Left lobe of liver (tissue), 2 donors: ENCODE measurements around the gene FAM124A. TPM values are rescaled to one million over a fixed set of nuclear protein-coding genes. Genes with fewer than 3 reads are reported as not detected.
A peak's percentile ranks its signal among the peaks of the same experiment; 100 is the strongest.
"Not testable (repeated sequence)": the region's sequence is repeated elsewhere in the genome, so short reads cannot be mapped to it uniquely, and the experiment has no call there.

Experiments used
- ATAC-seq: fragments of 200-7000 bp; cut with Tn5 transposase; one replicate; pipeline ENCODE4 v1.9.1; 2020; ENCODE audit warnings: mild to moderate bottlenecking, moderate library complexity
- DNase-seq: peaks from one replicate; pipeline ENCODE4 v3.0.0-alpha.2; 2020; ENCODE audit warnings: low spot score
- total RNA-seq: library from RNA; stranded (reverse); gene quantifications from one replicate; pipeline ENCODE4 v1.2.1, GENCODE V29; 2021
- donor health status: DM: no; HTN: no; CAD: no; lungs with moderate emphysema.
- donor health status: DM: no; HTN: yes; CAD: no.

The FAM124A gene
- total RNA-seq, 1 donor from 2014 or later: 0.50 TPM

- no peak for DNase-seq
- no peak for ATAC-seq
Measured at GRCh38 chr13:51266642-51267041, 44.4 kb downstream of the FAM124A start.

- DNase-seq: peak; percentile 10
- no peak for ATAC-seq
Measured at GRCh38 chr13:51267622-51268021, 45.4 kb downstream of the FAM124A start.

- ATAC-seq (no peak), DNase-seq (no peak)
Measured at GRCh38 chr13:51269039-51269438, 46.8 kb downstream of the FAM124A start.

- ATAC-seq (no peak), DNase-seq (no peak)
Measured at GRCh38 chr13:51270623-51271415, 48.6 kb downstream of the FAM124A start.

- DNase-seq (peak; percentile 12), ATAC-seq (no peak)
Measured at GRCh38 chr13:51271528-51272085, 49.4 kb downstream of the FAM124A start.

GRCh38 chr13:51275101-51275500 is 52.9 kb downstream of the FAM124A start:
- no peak for ATAC-seq
- peak; percentile 10 for DNase-seq

GRCh38 chr13:51276636-51277035 is 54.4 kb downstream of the FAM124A start:
- ATAC-seq (peak; percentile 64), DNase-seq (peak; percentile 33)

GRCh38 chr13:51277928-51278327 is 55.7 kb downstream of the FAM124A start:
- DNase-seq (peak; percentile 2), ATAC-seq (no peak)

GRCh38 chr13:51278426-51279130 is 56.4 kb downstream of the FAM124A start:
- ATAC-seq: no peak

GRCh38 chr13:51280379-51280940 is 58.3 kb downstream of the FAM124A start:
- no peak for DNase-seq
- no peak for ATAC-seq

More at GRCh38 chr13:51278426-51279130, 56.4 kb downstream of the FAM124A start:
- DNase-seq: peak; percentile 1

- ATAC-seq (peak; percentile 81), DNase-seq (peak; percentile 55)
Measured at GRCh38 chr13:51282322-51282721, 60.1 kb downstream of the FAM124A start.

GRCh38 chr13:51282923-51283322 is 60.7 kb downstream of the FAM124A start:
- ATAC-seq, DNase-seq: not testable (repeated sequence)

- no peak for DNase-seq
- no peak for ATAC-seq
Measured at GRCh38 chr13:51283371-51283770, 61.2 kb downstream of the FAM124A start.

GRCh38 chr13:51284339-51284738 is 62.1 kb downstream of the FAM124A start:
- no peak for ATAC-seq
- DNase-seq: no peak

- ATAC-seq (peak; percentile 95), DNase-seq (peak; percentile 82)
Measured at GRCh38 chr13:51286135-51287002, 64.2 kb downstream of the FAM124A start.

- no peak for ATAC-seq
Measured at GRCh38 chr13:51287758-51288157, 65.6 kb downstream of the FAM124A start.

GRCh38 chr13:51288254-51288653 is 66.1 kb downstream of the FAM124A start:
- ATAC-seq: not testable (repeated sequence)
- peak; percentile 26 for DNase-seq

More at GRCh38 chr13:51287758-51288157, 65.6 kb downstream of the FAM124A start:
- DNase-seq: peak; percentile 21

- DNase-seq (no peak), ATAC-seq (no peak)
Measured at GRCh38 chr13:51291341-51291740, 69.1 kb downstream of the FAM124A start.

- ATAC-seq (no peak), DNase-seq (no peak)
Measured at GRCh38 chr13:51292000-51292565, 69.9 kb downstream of the FAM124A start.

- DNase-seq: no peak
- no peak for ATAC-seq
Measured at GRCh38 chr13:51297556-51297955, 75.4 kb downstream of the FAM124A start.
